ENCODE results near the gene EPN3.

GRCh38 chr17:50557630-50558029, 25.1 kb downstream of the EPN3 start:
- TF ChIP-seq, protein P1, sequence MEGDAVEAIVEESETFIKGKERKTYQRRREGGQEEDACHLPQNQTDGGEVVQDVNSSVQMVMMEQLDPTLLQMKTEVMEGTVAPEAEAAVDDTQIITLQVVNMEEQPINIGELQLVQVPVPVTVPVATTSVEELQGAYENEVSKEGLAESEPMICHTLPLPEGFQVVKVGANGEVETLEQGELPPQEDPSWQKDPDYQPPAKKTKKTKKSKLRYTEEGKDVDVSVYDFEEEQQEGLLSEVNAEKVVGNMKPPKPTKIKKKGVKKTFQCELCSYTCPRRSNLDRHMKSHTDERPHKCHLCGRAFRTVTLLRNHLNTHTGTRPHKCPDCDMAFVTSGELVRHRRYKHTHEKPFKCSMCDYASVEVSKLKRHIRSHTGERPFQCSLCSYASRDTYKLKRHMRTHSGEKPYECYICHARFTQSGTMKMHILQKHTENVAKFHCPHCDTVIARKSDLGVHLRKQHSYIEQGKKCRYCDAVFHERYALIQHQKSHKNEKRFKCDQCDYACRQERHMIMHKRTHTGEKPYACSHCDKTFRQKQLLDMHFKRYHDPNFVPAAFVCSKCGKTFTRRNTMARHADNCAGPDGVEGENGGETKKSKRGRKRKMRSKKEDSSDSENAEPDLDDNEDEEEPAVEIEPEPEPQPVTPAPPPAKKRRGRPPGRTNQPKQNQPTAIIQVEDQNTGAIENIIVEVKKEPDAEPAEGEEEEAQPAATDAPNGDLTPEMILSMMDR (IDR thresholded peaks at IDR 0.05), result no peak
- TF ChIP-seq POLR2AphosphoS5 (IDR thresholded peaks at IDR 0.05), result no peak
- no peak for TF ChIP-seq POLR2A (IDR thresholded peaks at IDR 0.05)

All from suprapubic skin (tissue), 4 donors.